GM18907 (cell line): ENCODE measurements around the gene FAM20A.

Experiments
- ATAC-seq: cut with Tn5 transposase; IDR thresholded peaks from one replicate; pipeline ENCODE4 v1.9.1; 2021; ENCODE audit warnings: mild to moderate bottlenecking, moderate library complexity; ENCODE audit not compliant: unreplicated experiment

FAM20A gene

DNA sequence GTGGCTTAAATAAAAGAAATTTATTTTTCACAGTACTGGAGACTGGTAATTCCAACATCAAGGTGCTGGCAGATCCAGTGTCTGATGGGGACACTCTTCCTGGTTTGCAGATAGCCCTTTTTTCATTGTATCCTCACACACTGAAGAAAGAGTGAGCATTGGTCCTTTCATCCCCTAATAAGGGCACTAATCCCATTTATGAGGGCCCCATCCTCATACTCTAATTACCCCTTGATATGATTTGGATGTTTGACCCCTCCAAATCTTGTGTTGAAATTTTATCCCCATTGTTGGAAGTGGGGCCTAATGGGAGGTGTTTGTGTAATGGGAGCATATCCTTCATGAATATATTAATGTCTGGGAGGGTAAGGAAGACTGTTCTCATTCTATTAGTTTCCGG lies 9.4 kb upstream of the FAM20A start:
- no peak for ATAC-seq

- no peak for ATAC-seq
Measured at GRCh38 chr17:68608515-68609130, 7.5 kb upstream of the FAM20A start.

GRCh38 chr17:68606451-68607307 lies 5.5 kb upstream of the FAM20A start:
- ATAC-seq, result no peak

- ATAC-seq, result no peak
Measured at GRCh38 chr17:68605914-68606313, 4.7 kb upstream of the FAM20A start.

GRCh38 chr17:68603656-68604055 lies 2.5 kb upstream of the FAM20A start:
- ATAC-seq, result no peak

DNA sequence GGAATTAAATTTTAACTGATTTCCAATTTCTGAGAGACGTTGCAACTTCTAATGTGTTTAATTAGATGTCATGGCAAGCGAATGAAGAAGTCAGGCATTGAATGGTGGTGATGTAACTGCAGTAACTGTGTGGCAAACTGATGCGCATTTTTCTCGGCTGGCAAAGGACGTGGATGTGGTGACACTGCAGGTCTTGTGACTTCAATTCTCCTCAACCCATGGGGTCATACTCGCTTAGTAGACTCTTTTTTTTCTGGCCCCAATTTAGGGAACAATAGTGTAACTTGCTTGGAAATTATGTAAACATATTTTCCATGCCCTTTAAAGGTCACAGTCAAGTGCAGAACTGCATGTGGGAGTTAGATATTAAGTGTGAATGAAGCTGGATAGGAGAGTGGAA lies 1.9 kb upstream of the FAM20A start:
- no peak for ATAC-seq

DNA sequence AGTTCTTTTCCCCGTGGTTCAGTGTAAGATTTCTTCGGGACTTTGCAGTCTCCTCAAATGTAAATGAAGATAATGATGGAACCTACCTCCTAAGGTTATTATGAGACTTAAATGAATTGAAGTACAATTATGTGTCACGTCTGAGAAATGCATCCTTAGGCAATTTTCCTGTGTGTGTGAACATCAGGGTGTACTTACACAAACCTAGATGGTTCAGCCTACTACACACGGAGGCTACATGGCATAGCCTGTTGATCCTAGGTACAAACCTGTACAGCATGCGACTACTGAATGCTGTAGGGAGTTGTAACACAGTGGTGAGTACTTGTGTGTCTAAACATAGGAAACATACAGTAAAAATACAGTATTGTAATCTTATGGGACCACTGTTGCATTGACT lies 1.1 kb upstream of the FAM20A start:
- ATAC-seq, result no peak

GRCh38 chr17:68601565-68602288 lies 560 bp upstream of the FAM20A start:
- ATAC-seq, result no peak

DNA sequence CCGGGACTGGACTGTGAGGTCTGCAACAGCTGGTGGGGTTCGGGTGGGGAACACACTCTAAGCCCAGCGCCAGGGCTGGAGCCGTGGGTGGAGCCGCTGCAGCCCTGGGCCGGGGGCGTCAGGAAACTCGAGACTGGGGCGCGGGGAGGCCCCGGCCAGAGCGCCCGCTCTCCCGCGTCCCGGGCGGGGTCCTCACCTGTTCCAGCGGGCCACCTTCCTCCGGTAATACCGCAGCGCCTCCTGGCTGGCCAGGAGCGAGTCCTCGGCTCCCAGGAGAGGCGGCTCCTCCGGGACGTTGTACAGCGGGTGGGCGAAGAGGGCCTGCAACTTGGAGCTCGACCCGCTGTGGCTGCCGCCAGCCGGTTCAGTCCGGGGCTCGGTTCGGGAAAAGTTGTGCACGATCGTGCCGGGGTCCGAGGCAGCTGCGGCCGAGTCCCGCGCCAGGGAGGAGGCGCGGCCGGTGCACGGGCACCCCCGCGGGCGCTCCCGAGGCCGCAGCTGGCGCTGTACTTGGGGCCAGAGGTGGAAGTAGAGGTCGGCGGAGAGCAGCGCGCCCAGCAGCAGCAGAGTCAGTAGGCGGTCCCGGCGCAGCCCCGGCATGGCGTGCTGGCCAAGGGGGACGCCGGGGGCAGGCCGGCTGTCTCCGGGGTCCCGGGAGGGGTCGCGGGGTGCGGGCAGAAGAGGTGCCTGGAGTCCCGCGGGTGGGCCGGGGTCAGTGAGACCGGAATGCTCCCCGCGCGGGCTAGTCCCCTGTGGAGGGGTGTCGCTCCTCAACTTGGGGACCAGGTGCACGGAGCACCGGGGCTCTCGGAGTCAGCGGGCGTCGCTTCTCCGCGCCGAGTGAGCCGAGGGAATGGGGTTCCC lies 868 bp downstream of the FAM20A start:
- no peak for ATAC-seq

DNA sequence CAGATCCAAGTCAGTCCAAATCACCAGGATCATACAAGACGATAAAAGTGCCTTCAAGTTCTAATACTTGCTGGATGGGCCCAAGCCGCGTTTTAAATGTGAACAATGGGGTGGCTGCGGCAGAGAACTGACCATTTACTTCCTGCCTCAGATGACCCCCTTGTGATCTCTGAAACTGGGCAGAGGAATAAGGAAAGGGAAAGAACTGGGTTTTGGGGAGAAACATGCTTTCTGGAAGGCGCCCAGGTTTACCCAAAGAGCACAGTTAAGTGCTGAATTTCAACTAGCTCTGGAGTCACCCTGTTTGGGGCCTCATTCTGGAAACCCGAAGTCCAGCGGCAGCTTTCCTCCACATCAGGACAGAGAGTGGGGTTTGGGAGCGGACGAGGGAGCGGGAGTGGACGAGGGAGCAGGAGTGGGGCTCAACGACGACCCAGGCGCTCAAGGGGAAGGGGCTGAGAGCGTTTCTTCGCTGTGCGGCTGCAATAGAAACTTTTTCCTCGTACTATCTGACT lies 1.6 kb downstream of the FAM20A start:
- no peak for ATAC-seq

DNA sequence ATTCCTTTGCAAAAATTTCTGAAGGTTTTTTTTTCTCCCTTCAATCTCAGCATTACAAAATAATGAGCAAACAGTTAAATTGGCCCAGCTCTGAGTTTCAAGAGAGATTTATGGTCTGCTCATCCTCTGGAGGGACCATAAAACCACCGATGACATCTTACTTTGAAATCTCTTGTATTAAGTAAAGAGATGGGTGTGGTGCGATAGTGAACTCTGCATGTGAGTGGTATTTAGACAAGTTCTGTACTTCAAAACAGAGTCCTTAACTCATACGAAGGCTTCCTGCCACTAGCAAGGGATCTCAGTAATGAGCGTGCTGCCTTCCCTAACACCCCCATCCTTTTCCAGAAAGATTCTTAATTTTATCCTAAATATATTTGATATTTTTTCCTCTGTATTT lies 2.1 kb downstream of the FAM20A start:
- no peak for ATAC-seq

GRCh38 chr17:68598545-68598961 lies 2.6 kb downstream of the FAM20A start:
- ATAC-seq, result no peak

GRCh38 chr17:68598074-68598473 lies 3.1 kb downstream of the FAM20A start:
- no peak for ATAC-seq

- ATAC-seq, result no peak
Measured at GRCh38 chr17:68596411-68596945, 4.7 kb downstream of the FAM20A start.

GRCh38 chr17:68595986-68596385 lies 5.2 kb downstream of the FAM20A start:
- no peak for ATAC-seq

DNA sequence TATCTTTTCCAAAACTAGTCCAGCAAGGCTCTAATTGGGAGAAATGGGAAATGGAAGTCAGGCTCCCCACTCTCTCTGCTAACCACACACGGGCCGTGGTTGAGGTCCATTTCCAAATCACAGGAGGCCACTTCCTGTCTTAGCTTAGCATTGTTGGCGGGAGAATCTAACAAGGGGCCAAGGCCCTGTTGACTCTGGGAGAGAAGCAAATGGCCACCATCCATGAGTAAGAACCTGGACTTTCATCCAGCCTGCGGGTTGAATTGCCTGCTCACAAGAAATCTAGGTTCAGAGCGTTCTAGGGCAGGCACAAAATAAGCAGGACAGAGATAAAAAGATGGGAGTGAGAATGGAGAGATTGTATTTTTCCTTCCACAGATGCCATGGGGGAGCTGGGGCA lies 5.7 kb downstream of the FAM20A start:
- ATAC-seq, result no peak

DNA sequence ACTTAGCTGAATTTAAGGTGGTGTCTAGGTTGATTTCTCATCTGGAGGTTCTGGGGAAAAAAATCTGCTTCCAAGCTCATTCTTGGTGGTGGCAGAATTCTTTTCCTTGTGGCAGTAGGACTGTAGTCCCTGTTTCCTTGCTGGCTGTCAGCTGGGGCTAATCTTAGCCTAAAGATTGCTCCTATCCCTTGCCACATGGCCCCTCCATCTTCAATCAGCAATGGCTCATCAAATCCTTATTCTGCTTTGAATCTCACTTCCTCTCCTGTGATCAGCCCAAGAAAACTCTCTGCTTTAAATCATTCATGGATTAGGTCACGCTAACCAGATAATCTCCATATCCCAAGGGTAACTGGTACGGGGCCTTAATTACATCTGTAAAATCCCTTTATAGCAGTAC lies 6.6 kb downstream of the FAM20A start:
- no peak for ATAC-seq

GRCh38 chr17:68592682-68593641 lies 8.2 kb downstream of the FAM20A start:
- ATAC-seq, result no peak

- ATAC-seq, result no peak
Measured at GRCh38 chr17:68592009-68592408, 9.2 kb downstream of the FAM20A start.
